Nephron progenitor cell (in vitro differentiated cells): ENCODE results near the gene POGK.
"Not testable (repeated sequence)": the region's sequence is repeated elsewhere in the genome, so short reads cannot be mapped to it uniquely, and the experiment has no call there.

Experiments used
- DNase-seq: peaks from one replicate; pipeline ENCODE4 v3.0.0; 2021
- H3K27ac Mint-ChIP-seq: 2 replicates; pipeline ENCODE4 v1.8.0; 2021; ENCODE audit warnings: mild to moderate bottlenecking, moderate library complexity, mixed read lengths
- H3K27me3 Mint-ChIP-seq: 2 replicates; pipeline ENCODE4 v1.8.0; 2021; ENCODE audit warnings: mild to moderate bottlenecking, low read depth, mixed read lengths; ENCODE audit not compliant: poor library complexity
- H3K36me3 Mint-ChIP-seq: 2 replicates; pipeline ENCODE4 v1.8.0; 2021; ENCODE audit warnings: low read depth, mixed read lengths
- H3K4me1 Mint-ChIP-seq: 2 replicates; pipeline ENCODE4 v1.8.0; 2021; ENCODE audit warnings: mixed read lengths
- H3K4me3 Mint-ChIP-seq: 2 replicates; pipeline ENCODE4 v1.8.0; 2021; ENCODE audit warnings: mild to moderate bottlenecking, moderate library complexity, mixed read lengths
- H3K9me3 Mint-ChIP-seq: 2 replicates; pipeline ENCODE4 v1.8.0; 2021; ENCODE audit warnings: mild to moderate bottlenecking, moderate library complexity, mixed read lengths
- TF ChIP-seq, protein P1 (sequence below): fragments of 200-600 bp; sonication (generic); IDR thresholded peaks from 2 replicates; pipeline ENCODE4 v1.5.0; 2021; ENCODE audit warnings: antibody characterized with exemption

POGK gene

DNA sequence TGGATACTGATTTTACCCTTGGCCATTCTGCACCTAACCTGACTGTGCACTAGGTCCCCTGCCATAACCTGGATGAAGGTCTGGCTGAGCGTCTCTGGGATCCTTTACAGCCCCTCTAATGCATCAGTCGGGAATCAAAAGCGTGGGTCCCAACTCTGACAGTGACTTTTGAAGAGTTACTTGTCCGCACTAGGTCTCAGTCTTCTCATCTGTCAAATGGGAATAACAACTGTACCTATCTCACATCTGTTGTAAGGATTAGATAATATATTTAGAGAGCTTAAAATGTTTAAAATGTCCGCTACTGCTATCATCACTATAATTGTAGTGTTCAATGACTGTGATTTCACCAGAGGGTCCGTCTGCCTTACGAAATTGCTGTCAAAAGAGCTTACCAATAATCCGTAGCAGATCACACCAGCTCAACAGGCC lies 36.0 kb downstream of the POGK start:
- Mint-ChIP-seq H3K9me3 (peaks cover 5% of the 10 kb centered on the region), H3K4me1 (peaks cover 60% of the 10 kb centered on the region), H3K36me3 (peaks cover 14% of the 10 kb centered on the region), H3K27ac (no peak overlapping the region), H3K4me3 (peak overlapping the region; percentile 93), H3K27me3 (peaks cover 5% of the 10 kb centered on the region)
- TF ChIP-seq, protein P1, sequence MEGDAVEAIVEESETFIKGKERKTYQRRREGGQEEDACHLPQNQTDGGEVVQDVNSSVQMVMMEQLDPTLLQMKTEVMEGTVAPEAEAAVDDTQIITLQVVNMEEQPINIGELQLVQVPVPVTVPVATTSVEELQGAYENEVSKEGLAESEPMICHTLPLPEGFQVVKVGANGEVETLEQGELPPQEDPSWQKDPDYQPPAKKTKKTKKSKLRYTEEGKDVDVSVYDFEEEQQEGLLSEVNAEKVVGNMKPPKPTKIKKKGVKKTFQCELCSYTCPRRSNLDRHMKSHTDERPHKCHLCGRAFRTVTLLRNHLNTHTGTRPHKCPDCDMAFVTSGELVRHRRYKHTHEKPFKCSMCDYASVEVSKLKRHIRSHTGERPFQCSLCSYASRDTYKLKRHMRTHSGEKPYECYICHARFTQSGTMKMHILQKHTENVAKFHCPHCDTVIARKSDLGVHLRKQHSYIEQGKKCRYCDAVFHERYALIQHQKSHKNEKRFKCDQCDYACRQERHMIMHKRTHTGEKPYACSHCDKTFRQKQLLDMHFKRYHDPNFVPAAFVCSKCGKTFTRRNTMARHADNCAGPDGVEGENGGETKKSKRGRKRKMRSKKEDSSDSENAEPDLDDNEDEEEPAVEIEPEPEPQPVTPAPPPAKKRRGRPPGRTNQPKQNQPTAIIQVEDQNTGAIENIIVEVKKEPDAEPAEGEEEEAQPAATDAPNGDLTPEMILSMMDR, result no peak
- no peak for DNase-seq

DNA sequence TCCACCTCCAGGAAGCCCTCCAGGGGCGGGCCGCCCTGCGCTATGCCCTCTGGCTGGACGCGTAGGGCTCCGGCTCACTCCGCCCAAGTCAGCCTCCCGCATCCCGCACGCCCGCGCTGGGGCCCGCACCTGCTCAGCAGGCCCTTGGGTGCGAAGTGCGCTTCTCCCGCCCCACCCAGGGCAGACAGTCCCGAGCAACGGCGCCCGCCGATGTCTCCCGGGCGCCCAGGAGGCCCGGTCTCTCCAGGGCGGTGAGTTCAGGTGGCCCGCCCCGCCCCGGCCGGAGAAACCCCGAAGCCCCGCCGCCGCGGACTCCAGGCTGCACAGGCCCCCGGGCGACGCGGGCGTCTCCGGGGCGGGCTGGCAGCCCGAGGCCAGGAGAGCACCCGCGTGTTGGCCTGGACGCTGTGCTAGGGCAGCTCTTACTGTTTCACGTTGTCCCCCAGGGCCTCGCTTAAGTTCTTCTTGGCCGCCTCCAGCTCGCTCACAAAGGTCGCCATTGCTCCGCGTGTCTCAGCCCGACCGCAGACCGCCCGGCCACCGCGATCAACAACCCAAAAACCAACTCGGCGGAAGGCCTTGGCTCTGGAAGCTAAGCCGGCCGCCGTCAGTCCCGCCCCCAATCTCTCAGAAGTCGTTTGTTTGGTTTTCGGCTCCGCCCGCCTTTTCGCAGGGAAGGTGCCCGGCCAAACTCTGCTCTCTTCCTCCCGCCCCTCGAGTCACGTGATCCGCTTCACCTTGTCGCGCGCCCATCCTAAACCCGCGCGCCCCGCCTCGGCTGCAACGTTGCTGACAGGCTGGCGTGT lies 36.7 kb downstream of the POGK start, which contains the start of gene TADA1:
TSS of gene TADA1 (minus strand) at position 531 of the 806 bp plus-strand sequence. CDS start at position 500, 31 bp downstream.
- Mint-ChIP-seq H3K9me3 (peaks cover 5% of the 10 kb centered on the region), H3K36me3 (peaks cover 14% of the 10 kb centered on the region), H3K27me3 (peaks cover 5% of the 10 kb centered on the region), H3K4me1 (peaks cover 54% of the 10 kb centered on the region), H3K27ac (peak within 1 kb of the TSS; percentile 97), H3K4me3 (peak within 1 kb of the TSS; percentile 97)
- DNase-seq, result peak; percentile 98
- TF ChIP-seq, protein P1, result no peak

- no peak for DNase-seq
- Mint-ChIP-seq H3K27ac (no peak overlapping the region), H3K4me3 (peak overlapping the region; percentile 97), H3K9me3 (peaks cover 5% of the 10 kb centered on the region), H3K36me3 (peaks cover 14% of the 10 kb centered on the region), H3K4me1 (peaks cover 48% of the 10 kb centered on the region), H3K27me3 (peaks cover 5% of the 10 kb centered on the region)
- TF ChIP-seq, protein P1, result no peak
These were observed 37.2 kb downstream of the POGK start for GRCh38 chr1:166876540-166876838.

DNA sequence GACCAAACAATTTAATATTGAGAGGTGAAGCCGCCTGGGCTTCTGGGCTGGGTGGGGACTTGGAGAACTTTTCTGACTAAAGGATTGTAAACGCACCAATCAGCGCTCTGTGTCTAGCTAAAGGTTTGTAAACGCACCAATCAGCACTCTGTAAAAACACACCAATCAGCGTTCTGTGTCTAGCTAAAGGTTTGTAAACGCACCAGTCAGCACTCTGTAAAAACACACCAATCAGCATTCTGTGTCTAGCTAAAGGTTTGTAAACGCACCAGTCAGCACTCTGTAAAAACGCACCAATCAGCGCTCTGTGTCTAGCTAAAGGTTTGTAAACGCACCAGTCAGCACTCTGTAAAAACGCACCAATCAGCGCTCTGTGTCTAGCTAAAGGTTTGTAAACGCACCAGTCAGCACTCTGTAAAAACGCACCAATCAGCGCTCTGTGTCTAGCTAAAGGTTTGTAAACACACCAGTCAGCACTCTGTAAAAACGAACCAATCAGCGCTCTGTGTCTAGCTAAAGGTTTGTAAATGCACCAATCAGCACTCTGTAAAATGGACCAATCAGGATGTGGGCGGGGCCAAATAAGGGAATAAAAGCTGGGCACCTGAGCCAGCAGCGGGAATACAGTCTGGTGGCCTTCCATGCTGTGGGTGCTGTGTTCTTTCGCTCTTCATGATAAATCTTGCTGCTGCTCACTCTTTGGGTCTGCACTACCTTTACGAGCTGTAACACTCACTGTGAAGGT lies 39.1 kb downstream of the POGK start:
- H3K36me3 Mint-ChIP-seq, H3K4me3 Mint-ChIP-seq, DNase-seq, H3K27ac Mint-ChIP-seq, H3K9me3 Mint-ChIP-seq: not testable (repeated sequence)
- Mint-ChIP-seq H3K4me1 (peaks cover 31% of the 10 kb centered on the region), H3K27me3 (peaks cover 21% of the 10 kb centered on the region)

- Mint-ChIP-seq H3K36me3 (no peaks in the 10 kb centered on the region), H3K9me3 (peaks cover 5% of the 10 kb centered on the region), H3K27me3 (peaks cover 56% of the 10 kb centered on the region), H3K4me3 (no peak overlapping the region), H3K4me1 (no peaks in the 10 kb centered on the region), H3K27ac (no peak overlapping the region)
- TF ChIP-seq, protein P1, result no peak
- no peak for DNase-seq
These were observed 43.6 kb downstream of the POGK start for GRCh38 chr1:166882893-166883292.

DNA sequence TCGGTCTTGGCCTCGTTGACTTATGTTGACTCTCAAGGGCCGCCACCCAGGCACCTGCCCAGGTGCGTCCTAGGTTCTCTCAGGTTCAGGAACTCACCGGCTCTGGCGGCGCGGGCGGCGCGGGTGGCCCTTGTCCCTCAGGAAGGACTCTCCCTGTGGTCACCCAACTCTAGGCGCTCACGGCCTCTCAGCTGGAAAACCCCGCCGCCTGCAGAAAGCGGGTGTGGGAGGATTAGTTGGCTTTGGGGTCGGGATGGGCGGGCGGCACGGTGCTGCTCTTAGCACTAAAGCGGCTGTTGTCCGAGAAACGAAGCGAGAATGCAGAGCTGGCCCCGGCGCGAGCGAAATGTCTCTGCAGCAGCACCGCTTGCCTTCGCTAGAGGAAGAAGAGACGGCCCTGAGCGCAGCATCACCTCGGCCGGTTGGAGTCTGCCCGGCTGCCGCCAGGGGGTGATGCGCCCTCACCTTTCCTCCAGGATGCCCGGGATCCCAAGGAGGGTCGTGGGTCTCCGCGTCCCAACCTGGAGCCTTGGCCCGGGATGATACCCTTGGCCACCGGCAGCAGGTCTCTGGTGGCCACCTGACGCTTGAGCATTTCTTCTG lies 44.9 kb downstream of the POGK start:
- peaks cover 51% of the 10 kb centered on the region for H3K27me3 Mint-ChIP-seq
- H3K9me3 Mint-ChIP-seq, result no peaks in the 10 kb centered on the region
- TF ChIP-seq, protein P1, result peak; percentile 83
- DNase-seq, result peak; percentile 81
- no peaks in the 10 kb centered on the region for H3K36me3 Mint-ChIP-seq
- no peaks in the 10 kb centered on the region for H3K4me1 Mint-ChIP-seq
- peak overlapping the region; percentile 21 for H3K4me3 Mint-ChIP-seq
- H3K27ac Mint-ChIP-seq, result no peak overlapping the region
